ENCODE results near the gene GOSR1. TPM values are rescaled to one million over a fixed set of nuclear protein-coding genes. Genes with fewer than 3 reads are reported as not detected.

The GOSR1 gene
- polyA plus RNA-seq, 2 of the 4 experiments (the other 2 are of a cell fraction): 48.8 to 49.6 TPM

DNA sequence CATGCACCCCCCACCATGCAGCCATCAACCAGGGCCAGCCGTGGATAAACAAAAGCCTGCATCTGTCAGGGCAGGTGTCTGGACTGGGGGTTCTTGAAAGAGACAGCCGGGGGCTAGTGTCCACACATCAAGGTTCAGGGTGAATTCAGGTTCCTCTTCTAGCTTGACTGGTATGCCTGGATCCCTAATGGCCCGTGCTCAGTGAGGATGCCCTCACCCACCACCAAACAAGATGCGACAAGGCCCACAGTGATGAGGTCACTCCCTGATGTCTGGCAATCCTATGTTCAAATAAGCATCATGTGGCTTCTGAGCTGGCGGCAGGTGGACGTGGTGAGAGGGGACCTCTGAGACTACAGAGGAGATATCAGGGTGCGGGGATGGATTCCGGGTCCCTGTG lies 64.6 kb downstream of the GOSR1 start (continued):
- no peak for TF ChIP-seq POLR2AphosphoS2 (conservative IDR thresholded peaks at IDR 0.05; ENCODE audit: low read length)

DNA sequence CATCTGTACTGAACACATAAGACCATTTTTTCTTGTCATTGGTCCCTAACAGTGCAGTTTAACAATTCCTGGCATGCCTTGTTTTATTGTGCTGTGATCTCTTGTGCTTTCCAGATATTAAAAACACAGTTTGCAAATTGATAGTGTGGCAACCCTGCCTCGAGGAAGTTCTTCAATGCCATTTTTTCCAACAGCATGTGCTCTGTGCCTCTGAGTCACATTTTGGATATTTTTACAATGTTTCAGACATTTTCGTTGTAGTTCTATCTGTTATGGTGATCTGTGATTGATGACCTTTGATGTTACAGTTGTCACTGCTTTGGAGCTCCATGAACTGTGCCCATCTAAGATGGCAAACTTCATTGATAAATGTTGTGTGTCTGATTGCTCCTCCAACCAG lies 66.2 kb downstream of the GOSR1 start:
- no peak overlapping the region for H3K27ac ChIP-seq
- no peak for TF ChIP-seq MAFK (IDR thresholded peaks at IDR 0.05; ENCODE audit: partially characterized antibody)
- no peak for TF ChIP-seq CBX2 (IDR thresholded peaks at IDR 0.05; ENCODE audit: borderline replicate concordance, low read depth)
- no peak for TF ChIP-seq SREBF2 (IDR thresholded peaks at IDR 0.05)
- no peak for TF ChIP-seq SMC3 (IDR thresholded peaks at IDR 0.05)
- TF ChIP-seq BHLHE40 (IDR thresholded peaks at IDR 0.05; ENCODE audit: low read depth, low read length): no peak
- TF ChIP-seq, protein P1, sequence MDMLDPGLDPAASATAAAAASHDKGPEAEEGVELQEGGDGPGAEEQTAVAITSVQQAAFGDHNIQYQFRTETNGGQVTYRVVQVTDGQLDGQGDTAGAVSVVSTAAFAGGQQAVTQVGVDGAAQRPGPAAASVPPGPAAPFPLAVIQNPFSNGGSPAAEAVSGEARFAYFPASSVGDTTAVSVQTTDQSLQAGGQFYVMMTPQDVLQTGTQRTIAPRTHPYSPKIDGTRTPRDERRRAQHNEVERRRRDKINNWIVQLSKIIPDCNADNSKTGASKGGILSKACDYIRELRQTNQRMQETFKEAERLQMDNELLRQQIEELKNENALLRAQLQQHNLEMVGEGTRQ (IDR thresholded peaks at IDR 0.05): no peak
- TF ChIP-seq ZNF302 (CRISPR knock-in tag; IDR thresholded peaks at IDR 0.05): no peak
- TF ChIP-seq ZC3H11A (IDR thresholded peaks at IDR 0.05): no peak
- TF ChIP-seq, protein P2, sequence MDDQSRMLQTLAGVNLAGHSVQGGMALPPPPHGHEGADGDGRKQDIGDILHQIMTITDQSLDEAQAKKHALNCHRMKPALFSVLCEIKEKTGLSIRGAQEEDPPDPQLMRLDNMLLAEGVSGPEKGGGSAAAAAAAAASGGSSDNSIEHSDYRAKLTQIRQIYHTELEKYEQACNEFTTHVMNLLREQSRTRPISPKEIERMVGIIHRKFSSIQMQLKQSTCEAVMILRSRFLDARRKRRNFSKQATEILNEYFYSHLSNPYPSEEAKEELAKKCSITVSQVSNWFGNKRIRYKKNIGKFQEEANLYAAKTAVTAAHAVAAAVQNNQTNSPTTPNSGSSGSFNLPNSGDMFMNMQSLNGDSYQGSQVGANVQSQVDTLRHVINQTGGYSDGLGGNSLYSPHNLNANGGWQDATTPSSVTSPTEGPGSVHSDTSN (IDR thresholded peaks at IDR 0.05): no peak
- TF ChIP-seq RAD21 (conservative IDR thresholded peaks at IDR 0.05 in 1 of 2, IDR thresholded peaks at IDR 0.05 in 1 of 2): no peak
- TF ChIP-seq RARB (CRISPR knock-in tag; IDR thresholded peaks at IDR 0.05): no peak
- TF ChIP-seq POLR2AphosphoS2 (conservative IDR thresholded peaks at IDR 0.05; ENCODE audit: low read length): no peak
- TF ChIP-seq TFCP2L1 (CRISPR knock-in tag; IDR thresholded peaks at IDR 0.05): no peak
- no peak for TF ChIP-seq KDM5A (IDR thresholded peaks at IDR 0.05)
- no peak for TF ChIP-seq HDAC2 (IDR thresholded peaks at IDR 0.05)
- no peak for TF ChIP-seq HEYL (CRISPR knock-in tag; IDR thresholded peaks at IDR 0.05)
- TF ChIP-seq ESRRA (IDR thresholded peaks at IDR 0.05; ENCODE audit: borderline replicate concordance, low read length): no peak
- no peak for TF ChIP-seq NR3C1 (IDR thresholded peaks at IDR 0.05)
- TF ChIP-seq ZSCAN20 (CRISPR knock-in tag; IDR thresholded peaks at IDR 0.05): no peak
- DNase-seq (ENCODE audit: low read depth in 1 of 2, low spot score in 1 of 2) (no peak), FAIRE-seq (no peak), ATAC-seq (no peak)
- no peaks in the 10 kb centered on the region for H3K9me3 ChIP-seq
- POLR2A ChIA-PET: no interaction called here
- no peak overlapping the region for H3K4me3 ChIP-seq
- H3K4me1 ChIP-seq: no peaks in the 10 kb centered on the region
- CTCF ChIA-PET: interaction anchor here (1.1 kb wide), 1 partner anchor 26 kb away, joined by 3 read pairs; no protein-coding TSS in a partner anchor
- WGBS (ENCODE audit: missing lambda C conversion rate): 14% methylated on average over 2 of the region's 2 CpGs
- no peak overlapping the region for H3K4me2 ChIP-seq

DNA sequence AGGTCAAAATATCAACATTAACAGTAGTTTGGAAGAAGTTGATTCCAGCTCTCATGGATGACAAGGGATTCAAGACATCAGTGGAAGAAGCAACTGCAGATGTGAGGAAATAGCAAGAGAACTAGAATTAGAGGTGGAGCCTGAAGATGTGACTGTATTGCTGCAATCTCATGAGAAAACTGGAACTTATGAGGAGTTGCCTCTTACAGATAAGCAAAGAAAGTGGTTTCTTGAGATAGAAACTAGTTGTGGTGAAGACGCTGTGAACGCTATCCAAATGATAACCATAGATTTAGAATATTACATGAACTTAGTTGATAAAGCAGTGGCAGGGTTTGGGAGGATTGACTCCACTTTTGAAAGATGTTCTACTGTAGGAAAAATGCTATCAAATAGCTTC lies 67.8 kb downstream of the GOSR1 start:
- no peaks in the 10 kb centered on the region for H3K4me1 ChIP-seq
- CTCF ChIA-PET: interaction anchor here (0.6 to 1.3 kb wide), 3 partner anchors 9 to 93 kb away, joined by 3 to 4 read pairs (median 4); no protein-coding TSS in a partner anchor
- POLR2A ChIA-PET: no interaction called here
- H3K4me2 ChIP-seq: no peak overlapping the region
- 85% methylated on average over 2 of the region's 2 CpGs for WGBS (ENCODE audit: missing lambda C conversion rate)
- no peak for ATAC-seq
- no peak for FAIRE-seq
- no peak for TF ChIP-seq MAZ (IDR thresholded peaks at IDR 0.05; ENCODE audit: borderline replicate concordance, low read depth, low read length)
- no peak for TF ChIP-seq CHD2 (IDR thresholded peaks at IDR 0.05; ENCODE audit: low read length, partially characterized antibody)
- no peak for TF ChIP-seq JUN (IDR thresholded peaks at IDR 0.05)
- TF ChIP-seq, protein P3, sequence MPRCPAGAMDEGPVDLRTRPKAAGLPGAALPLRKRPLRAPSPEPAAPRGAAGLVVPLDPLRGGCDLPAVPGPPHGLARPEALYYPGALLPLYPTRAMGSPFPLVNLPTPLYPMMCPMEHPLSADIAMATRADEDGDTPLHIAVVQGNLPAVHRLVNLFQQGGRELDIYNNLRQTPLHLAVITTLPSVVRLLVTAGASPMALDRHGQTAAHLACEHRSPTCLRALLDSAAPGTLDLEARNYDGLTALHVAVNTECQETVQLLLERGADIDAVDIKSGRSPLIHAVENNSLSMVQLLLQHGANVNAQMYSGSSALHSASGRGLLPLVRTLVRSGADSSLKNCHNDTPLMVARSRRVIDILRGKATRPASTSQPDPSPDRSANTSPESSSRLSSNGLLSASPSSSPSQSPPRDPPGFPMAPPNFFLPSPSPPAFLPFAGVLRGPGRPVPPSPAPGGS (IDR thresholded peaks at IDR 0.05): no peak
- TF ChIP-seq BHLHE40 (IDR thresholded peaks at IDR 0.05; ENCODE audit: low read depth, low read length): no peak
- TF ChIP-seq HOXB5 (CRISPR knock-in tag; IDR thresholded peaks at IDR 0.05): no peak
- TF ChIP-seq HEYL (CRISPR knock-in tag; IDR thresholded peaks at IDR 0.05): no peak
- no peak for TF ChIP-seq RFX5 (IDR thresholded peaks at IDR 0.05)
- TF ChIP-seq FOSL2 (IDR thresholded peaks at IDR 0.05): no peak
- no peak for TF ChIP-seq FOSL2 (CRISPR knock-in tag; IDR thresholded peaks at IDR 0.05)
- TF ChIP-seq FOSB (CRISPR knock-in tag; IDR thresholded peaks at IDR 0.05): no peak
- H3K4me3 ChIP-seq: no peak overlapping the region
- DNase-seq (ENCODE audit: low read depth in 1 of 2, low spot score in 1 of 2): no peak
- H3K9me3 ChIP-seq: no peaks in the 10 kb centered on the region
- no peak overlapping the region for H3K27ac ChIP-seq
